ENCODE measurements around the gene ZXDC.
A peak's percentile ranks its signal among the peaks of the same experiment; 100 is the strongest.

The ZXDC gene

DNA sequence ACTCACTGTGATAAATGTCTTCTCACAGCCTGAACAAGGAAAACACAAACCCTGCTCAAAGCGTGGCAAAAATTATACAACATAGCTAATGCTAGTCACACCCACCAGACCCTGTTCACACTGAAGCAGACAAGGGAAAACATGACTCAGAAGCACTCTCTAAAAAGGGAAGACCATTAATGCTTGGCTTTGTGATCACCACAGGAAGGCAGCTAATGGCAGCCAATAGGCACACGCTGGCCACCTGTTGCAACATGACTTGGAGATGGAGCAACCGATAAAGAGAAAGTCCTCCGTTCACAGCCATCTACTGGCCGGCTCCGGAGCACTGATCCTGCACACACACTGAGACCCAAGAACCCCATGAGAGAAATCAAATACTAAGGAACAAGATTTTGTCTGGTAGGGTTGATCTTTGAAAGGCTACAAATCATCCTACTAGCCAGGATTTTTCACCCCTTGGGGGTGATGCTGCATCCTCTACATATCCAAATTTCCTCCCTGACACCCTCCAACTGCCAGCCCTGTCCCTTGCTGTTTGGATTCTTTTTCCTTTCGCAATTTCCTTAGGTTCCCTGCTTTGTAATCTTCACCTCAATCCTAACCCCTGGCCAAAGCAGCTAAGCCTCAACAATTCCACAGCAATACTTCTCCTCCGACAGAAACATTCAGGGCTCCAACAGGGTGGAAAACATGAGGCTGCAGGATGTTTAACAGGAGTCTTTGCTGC lies 3.2 kb downstream of the ZXDC start:
- DNase-seq = peak; percentile 53

DNA sequence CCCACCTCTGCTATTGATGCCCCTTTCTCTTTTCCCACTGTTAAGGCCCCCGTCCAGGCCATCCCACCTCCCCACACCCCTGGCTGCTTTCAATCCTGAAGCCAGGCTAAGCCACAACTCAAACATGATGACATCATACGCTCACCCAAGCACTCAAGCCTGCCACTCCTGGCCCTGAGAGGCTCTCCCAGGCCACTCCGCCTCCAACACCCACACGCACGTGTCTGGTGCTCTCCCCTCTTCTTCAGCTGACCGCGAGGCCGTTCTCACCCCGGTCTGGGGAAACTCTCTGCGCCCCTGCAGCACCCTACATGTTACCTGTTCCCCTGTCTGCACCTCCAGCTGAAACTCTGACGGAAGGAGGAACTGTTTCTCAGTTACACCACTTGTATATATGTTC lies 6.2 kb downstream of the ZXDC start:
- DNase-seq = no peak

DNA sequence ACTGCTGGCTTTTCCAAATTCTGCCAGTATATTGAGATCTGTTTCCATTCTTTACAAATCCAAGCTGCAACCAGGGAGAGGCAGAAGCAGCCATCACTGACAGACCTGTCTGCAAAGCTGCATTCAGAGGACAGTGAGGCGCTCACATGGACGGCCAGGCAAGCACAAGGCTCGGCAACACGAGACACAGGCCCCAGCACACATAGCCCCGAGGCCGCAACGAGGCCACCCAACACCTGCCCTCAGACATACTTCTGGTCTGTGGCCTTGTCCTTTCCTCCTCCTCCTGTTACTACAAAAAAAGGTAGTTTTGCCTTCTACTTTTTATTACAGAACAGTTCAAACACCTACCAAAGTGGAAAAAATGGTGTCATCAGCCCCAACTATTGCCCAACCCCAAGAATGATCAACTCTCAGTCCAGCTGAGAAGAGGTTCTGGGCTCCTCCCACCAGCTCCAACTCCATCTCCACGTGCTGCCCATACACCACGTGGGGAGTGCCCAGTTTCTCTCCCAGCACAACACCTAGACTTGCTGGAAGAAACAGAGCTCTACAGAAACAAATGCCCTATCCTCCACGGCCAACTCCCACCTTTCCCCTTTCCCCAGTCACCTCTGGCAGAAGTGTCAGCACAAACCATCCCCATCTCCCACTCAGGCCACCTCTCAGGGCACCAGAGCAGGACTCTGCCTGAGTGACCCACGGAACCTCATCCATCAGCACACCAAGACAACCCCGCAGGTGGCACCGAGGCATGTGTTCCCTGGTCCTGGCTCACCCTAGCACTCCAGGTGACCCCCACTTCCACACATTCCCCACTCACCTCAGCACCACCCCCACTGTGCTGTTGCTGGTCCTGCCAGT lies 7.4 kb downstream of the ZXDC start:
- no peak for DNase-seq

DNA sequence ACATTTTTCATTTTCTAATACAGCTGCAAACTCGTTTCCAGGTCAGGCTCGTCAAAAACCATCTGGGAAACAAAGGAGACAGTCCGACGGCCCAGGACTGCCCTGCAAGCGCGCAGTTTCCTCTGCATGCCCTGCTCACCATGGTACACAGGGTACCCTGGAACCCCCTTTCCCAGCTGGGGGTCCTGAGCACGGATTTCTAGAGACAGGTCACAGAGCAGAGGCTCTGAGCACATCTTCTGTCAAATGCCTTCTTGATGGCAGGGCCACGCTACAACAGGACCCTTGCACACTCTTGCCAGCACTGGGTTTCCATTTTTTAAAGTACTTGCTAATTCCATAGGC lies 8.1 kb downstream of the ZXDC start:
- no peak for DNase-seq

DNA sequence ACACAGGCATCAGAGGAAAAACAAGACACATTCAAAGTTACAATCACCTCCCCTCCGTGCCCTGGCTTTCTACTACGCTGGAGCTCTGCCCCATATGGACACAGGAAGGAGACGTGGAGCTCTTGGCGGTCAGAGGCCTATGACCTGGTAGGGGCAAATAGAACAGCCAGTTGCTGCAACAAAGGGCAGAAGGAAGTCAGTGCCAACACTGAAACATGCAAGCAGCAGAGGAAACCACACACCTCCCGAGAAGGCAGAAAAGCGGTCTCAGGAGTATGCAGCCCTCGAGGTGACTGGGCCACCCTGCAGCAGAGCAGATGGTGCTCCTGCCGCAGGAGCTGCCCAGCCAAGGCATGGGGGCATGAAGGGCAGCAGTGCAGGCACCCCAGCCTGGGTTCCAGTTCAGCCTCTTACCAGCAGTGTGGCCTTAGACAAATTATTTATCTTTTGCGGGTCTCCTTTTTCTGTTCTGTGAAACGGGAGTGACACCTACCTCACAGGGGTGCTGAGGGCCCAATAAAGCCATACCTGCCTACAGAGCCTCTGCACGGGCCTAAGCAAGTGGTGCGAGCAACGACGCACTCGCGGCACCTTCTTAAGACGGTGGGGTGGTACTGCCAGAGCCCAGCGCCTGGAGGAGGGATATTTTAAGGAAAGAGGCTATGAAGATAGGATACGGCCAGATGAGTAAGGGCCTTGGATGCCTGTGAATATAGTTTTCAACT lies 8.6 kb downstream of the ZXDC start:
- no peak for DNase-seq

- no peak for DNase-seq
These were observed 9.7 kb downstream of the ZXDC start for GRCh38 chr3:126465928-126466544.

DNA sequence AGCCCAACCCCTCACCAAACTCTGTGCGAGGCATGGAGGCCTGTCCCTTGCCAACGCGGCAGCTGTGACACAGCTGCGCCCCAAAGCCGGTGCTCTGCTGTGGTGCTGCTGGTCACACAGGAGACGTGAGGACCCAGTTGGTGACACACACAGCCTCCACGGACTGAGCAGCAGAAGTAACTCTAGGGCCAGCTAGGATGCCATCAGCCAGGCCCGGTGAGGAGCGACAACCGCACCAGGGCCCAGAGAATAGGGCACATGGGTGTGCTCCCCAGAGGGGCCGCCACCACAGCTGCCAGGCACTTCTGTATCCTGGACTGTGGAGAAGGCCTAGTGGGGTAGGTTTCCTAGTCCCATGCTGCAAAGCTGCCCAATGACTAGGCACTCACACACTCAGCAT lies 10.7 kb downstream of the ZXDC start:
- DNase-seq = no peak

DNA sequence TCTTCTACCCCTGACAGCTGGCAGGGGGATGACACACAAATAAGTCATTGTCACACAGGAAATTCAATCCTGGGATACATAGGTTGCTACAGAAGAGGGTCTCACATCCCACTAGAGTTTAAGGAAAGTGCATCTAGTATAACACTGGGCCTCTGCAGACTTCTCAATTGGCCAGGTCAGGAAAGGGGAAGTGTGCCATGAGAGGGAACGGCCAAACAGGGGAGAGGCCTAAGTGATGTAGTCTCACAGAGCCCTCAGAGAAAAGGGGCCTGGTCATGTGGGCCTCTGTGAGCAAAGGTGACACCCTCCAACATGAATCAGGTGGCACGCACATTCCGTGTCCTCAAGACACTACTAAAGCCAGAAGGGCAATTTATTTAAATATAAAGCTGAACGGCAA lies 11.2 kb downstream of the ZXDC start:
- DNase-seq = no peak

DNA sequence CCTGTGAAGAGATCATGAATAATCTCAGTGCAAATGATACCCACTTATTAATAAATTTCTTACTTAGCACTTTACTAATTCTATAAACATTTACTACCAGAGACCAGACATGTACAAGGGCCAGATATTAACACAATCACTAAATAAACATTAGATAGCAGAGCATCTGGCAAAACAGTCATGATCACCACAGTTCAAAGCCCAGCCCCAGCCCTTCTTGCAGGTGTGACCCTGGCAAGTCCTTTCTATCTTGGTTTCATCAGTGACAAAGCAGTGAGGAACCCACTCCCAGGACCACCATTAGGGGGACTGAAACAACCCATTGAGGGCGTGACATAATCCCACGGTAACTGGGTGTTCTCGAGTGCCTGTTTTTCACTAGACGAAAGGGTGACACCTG lies 11.6 kb downstream of the ZXDC start:
- no peak for DNase-seq

DNA sequence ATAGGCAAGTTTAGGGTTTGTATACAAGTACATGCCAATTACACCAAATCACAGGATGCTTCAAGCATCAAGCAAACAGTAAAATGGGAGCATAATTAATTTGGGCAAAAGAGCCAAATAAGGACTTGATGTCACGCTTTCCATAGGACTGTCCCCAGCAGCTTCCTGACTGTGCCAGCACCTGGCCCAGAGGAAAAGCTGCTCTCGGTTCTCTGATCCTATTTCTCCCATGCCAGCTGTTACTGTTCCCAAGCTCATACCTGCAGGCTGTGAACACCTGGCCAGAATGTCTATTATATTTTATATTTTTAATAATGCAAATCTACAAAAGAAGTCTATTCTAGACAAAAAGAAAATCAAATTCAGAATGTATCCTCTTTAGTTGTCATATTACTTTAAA lies 12.2 kb downstream of the ZXDC start:
- no peak for DNase-seq

- no peak for DNase-seq
These were observed 14.1 kb downstream of the ZXDC start for GRCh38 chr3:126461450-126462070.

GRCh38 chr3:126460381-126460780 lies 15.3 kb downstream of the ZXDC start:
- no peak for DNase-seq

GRCh38 chr3:126459763-126460127 lies 15.9 kb downstream of the ZXDC start:
- no peak for DNase-seq

DNA sequence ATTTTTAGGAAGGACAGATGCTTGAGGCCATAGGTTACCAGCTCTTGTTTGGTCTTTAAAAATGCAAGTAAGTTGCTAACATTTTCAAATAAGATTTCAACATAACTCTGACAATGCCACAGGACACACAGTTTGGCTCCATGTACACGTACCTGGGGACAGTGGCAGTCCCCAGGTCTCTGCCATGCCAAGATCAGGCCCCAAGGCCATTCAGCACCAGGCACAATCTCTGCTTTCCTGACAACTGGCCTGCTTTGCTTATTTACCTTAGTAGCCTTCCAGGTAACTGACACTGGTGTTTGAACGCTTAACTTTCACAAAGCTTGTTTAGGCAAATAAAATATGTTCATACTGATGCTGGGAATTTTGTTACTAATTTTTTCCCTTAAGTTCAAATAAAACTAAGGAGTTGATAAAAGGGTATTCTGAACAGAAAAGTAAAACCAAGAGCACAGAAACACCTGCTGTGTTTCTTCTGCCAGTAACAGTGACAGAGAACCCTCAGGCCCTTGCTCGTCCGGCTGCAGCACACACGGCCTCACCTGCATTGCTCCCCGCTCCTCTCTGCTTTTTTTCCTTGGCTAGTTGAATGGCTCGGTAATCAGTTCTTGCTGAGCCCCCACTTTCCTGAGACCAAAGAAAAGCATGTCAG lies 16.5 kb downstream of the ZXDC start:
- DNase-seq = no peak

DNA sequence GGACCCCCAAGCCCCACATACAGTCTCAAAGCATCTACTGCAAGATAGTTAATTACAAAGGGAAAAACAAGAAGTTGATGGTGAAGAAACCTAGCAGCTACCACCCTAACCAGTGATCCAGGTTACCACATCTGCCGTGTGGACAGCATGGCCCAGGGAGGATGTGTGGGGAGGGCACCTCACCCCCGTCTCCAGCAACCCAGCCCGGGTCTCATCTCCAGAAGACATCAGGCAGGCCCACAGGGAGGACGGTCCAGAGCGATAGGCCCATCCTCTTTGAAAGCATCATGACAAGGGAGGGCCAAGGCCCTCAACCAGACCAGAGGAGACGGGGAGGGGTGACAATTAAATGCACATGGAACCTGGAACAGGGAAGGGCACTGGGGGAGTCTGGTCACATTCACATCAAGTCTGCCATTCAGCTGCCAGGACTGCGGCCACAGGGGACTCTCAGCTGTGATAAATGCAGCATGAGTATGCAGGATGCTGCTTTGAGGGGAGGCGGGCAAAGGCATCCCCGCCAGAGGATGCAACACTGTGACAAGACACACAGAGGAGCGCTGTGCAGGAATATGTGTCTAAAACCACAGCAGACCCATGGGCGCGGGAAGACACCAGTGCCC lies 18.8 kb downstream of the ZXDC start:
- no peak for DNase-seq

- DNase-seq = no peak
These were observed 19.5 kb downstream of the ZXDC start for GRCh38 chr3:126456211-126456610.

- no peak for DNase-seq
These were observed 21.1 kb downstream of the ZXDC start for GRCh38 chr3:126454437-126455198.

GRCh38 chr3:126454025-126454424 lies 21.7 kb downstream of the ZXDC start:
- DNase-seq = no peak

GRCh38 chr3:126452213-126452612 lies 23.5 kb downstream of the ZXDC start:
- no peak for DNase-seq

DNA sequence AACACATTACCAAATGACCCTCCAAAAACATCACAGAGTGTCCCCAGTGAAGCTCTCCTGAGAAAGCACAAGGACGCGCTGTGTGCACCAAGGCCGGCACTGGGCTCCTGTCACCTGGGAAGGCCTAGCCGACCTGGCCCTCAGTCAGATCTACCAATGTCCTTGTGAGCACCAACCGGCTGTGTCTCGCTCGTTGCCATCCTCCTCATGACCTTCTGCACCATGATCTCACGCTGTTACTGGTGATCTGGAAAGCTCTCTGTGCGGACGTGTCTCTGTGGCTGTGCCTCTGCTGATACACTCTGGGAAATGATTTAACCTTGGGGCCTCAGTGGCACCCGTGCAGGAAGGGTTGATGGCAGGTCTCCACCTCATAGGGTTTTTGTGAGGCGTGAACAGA lies 24.2 kb downstream of the ZXDC start:
- no peak for DNase-seq

GRCh38 chr3:126450744-126451143 lies 24.9 kb downstream of the ZXDC start:
- DNase-seq = no peak

Data from activated CD4-positive, alpha-beta T cell treated with anti-CD3 and anti-CD28 coated beads, Interleukin-10, Interleukin-2, amounts not matched to agents 100 ng/mL and 50 ng/mL, durations not matched to agents 16 hours and 8 hours (primary cell).